HCT116 (cell line): ENCODE measurements around the gene ERBB2. TPM values are rescaled to one million over a fixed set of nuclear protein-coding genes. Genes with fewer than 3 reads are reported as not detected.

ENCODE experiments used
- ATAC-seq: fragments of 200-7000 bp; cut with Tn5 transposase; 2 replicates; pipeline ENCODE4 v1.9.1; 2020; ENCODE audit warnings: mild to moderate bottlenecking, moderate library complexity
- BruUV-seq: library from RNA; stranded (reverse); fragments of 400-500 nt; replicated peaks from 2 replicates; lab custom pipeline; 2021; lab: Mats Ljungman, UMichigan
- CTCF ChIA-PET: fragments of 300-600 bp; sonication (Branson Sonifier 250); formaldehyde crosslinking; loops from one replicate; lab custom pipeline; 2021; ENCODE audit warnings: antibody characterized with exemption; lab: Charles Lee
- POLR2A ChIA-PET: fragments of 300-600, 350-600 bp; sonication (Branson Sonifier 250); formaldehyde crosslinking; loops from one replicate; lab custom pipeline; 2021; ENCODE audit warnings: antibody characterized with exemption; lab: Charles Lee
- RAD21 ChIA-PET, 2 experiments: fragments of 300-600 bp; sonication (Branson Sonifier 250); formaldehyde crosslinking; loops; one replicate each; lab custom pipeline; 2023; ENCODE audit warnings: low total read pairs in 2 of 2; ENCODE audit not compliant: uncharacterized antibody in 2 of 2, unreplicated experiment in 2 of 2, low non-redundant PET in 1 of 2; lab: Charles Lee
- DNase-seq: peaks from one replicate; pipeline ENCODE4 v3.0.0-alpha.2; 2010; ENCODE audit warnings: low read depth, low spot score
- H2AFZ ChIP-seq: fragments of 200-600 bp; shearing (Covaris generic), sonication (generic); 2 replicates; pipeline ENCODE4 v1.6.1; 2017; ENCODE audit warnings: low read depth, mixed run types, mixed read lengths, antibody characterized with exemption, low read length; ENCODE audit not compliant: poor library complexity, severe bottlenecking
- H3K27ac ChIP-seq: 2 replicates; pipeline ENCODE4 v1.5.1; 2012; ENCODE audit warnings: low read depth, low read length
- H3K27me3 ChIP-seq: fragments of 200-600 bp; sonication (generic); 2 replicates; pipeline ENCODE4 v1.6.1; 2016; ENCODE audit warnings: mixed run types, low read length, mixed read lengths; ENCODE audit not compliant: insufficient read depth
- H3K36me3 ChIP-seq, 2 experiments: fragments of 200-500 bp in 1 of 2; fragments of 200-600 bp in 1 of 2; sonication (Bioruptor generic) in 1 of 2; sonication (generic) in 1 of 2; 2 replicates each; pipeline versions ENCODE4 v1.5.1 to v1.6.1; 2014 to 2016; ENCODE audit warnings: low read length in 2 of 2, inconsistent platforms in 1 of 2, mixed read lengths in 1 of 2, mixed run types in 1 of 2; ENCODE audit not compliant: insufficient read depth in 2 of 2, control insufficient read depth in 1 of 2
- H3K4me1 ChIP-seq, 2 experiments: fragments of 200-600 bp in 1 of 2; sonication (generic) in 1 of 2; 2 replicates each; pipeline versions ENCODE4 v1.5.1 to v1.6.1; 2012 to 2017; ENCODE audit warnings: low read length in 2 of 2, inconsistent platforms in 1 of 2, mild to moderate bottlenecking in 1 of 2, mixed read lengths in 1 of 2, mixed run types in 1 of 2, moderate library complexity in 1 of 2; ENCODE audit not compliant: insufficient read depth in 2 of 2, control insufficient read depth in 1 of 2
- H3K4me2 ChIP-seq: fragments of 200-600 bp; sonication (generic); 2 replicates; pipeline ENCODE4 v1.6.1; 2017; ENCODE audit warnings: mixed run types, low read length, mixed read lengths
- H3K4me3 ChIP-seq, 2 experiments: fragments of 200-600 bp in 1 of 2; sonication (generic) in 1 of 2; replicated peaks in 1 of 2; 2 replicates each; pipeline ENCODE4 v1.5.1; 2011 to 2016; ENCODE audit warnings: low read length in 2 of 2, control low read depth in 1 of 2, low read depth in 1 of 2, mild to moderate bottlenecking in 1 of 2, mixed read lengths in 1 of 2, mixed run types in 1 of 2
- H3K79me2 ChIP-seq: fragments of 200-600 bp; sonication (generic); 2 replicates; pipeline ENCODE4 v1.6.1; 2017; ENCODE audit warnings: mild to moderate bottlenecking, mixed run types, low read length, moderate library complexity, mixed read lengths; ENCODE audit not compliant: insufficient read depth
- H3K9ac ChIP-seq: fragments of 200-600 bp; sonication (generic); 2 replicates; pipeline ENCODE4 v1.6.1; 2016; ENCODE audit warnings: low read length, mixed read lengths
- H3K9me2 ChIP-seq: fragments of 200-600 bp; sonication (generic), shearing (Covaris generic); 2 replicates; pipeline ENCODE4 v1.6.1; 2017; ENCODE audit warnings: mixed run types, mild to moderate bottlenecking, moderate library complexity; ENCODE audit not compliant: insufficient read depth
- H3K9me3 ChIP-seq, 2 experiments: fragments of 200-500 bp in 1 of 2; fragments of 200-600 bp in 1 of 2; sonication (Bioruptor generic) in 1 of 2; sonication (generic) in 1 of 2; 2 replicates each; pipeline ENCODE4 v1.6.1; 2014 to 2017; ENCODE audit warnings: low read length in 2 of 2, mixed read lengths in 2 of 2, inconsistent platforms in 1 of 2, low read depth in 1 of 2, mild to moderate bottlenecking in 1 of 2, mixed run types in 1 of 2, moderate library complexity in 1 of 2; ENCODE audit not compliant: control insufficient read depth in 1 of 2, insufficient read depth in 1 of 2
- H4K20me1 ChIP-seq: fragments of 200-600 bp; sonication (generic), shearing (Covaris generic); 2 replicates; pipeline ENCODE4 v1.6.1; 2017; ENCODE audit warnings: mixed run types, mild to moderate bottlenecking, moderate library complexity; ENCODE audit not compliant: insufficient read depth
- ATF3 ChIP-seq: IDR thresholded peaks from 2 replicates; pipeline ENCODE4 v1.6.1; 2012
- CBX3 ChIP-seq: IDR thresholded peaks from 2 replicates; pipeline ENCODE4 v1.6.1; 2012; ENCODE audit warnings: low read depth
- CEBPB ChIP-seq: IDR thresholded peaks from 2 replicates; pipeline ENCODE4 v1.6.1; 2012; ENCODE audit warnings: low read depth
- CTCF ChIP-seq, 3 experiments: fragments of 200-600 bp in 1 of 3; sonication (generic) in 1 of 3; IDR thresholded peaks in 2 of 3; conservative IDR thresholded peaks in 1 of 3; 2 replicates each; pipeline ENCODE4 v1.5.1; 2012 to 2017; ENCODE audit warnings: low read depth in 2 of 3, low read length in 2 of 3, antibody characterized with exemption in 1 of 3, borderline replicate concordance in 1 of 3, control low read depth in 1 of 3, mild to moderate bottlenecking in 1 of 3, mixed read lengths in 1 of 3, mixed run types in 1 of 3, moderate library complexity in 1 of 3; ENCODE audit not compliant: insufficient read depth in 1 of 3
- ELF1 ChIP-seq: IDR thresholded peaks from 2 replicates; pipeline ENCODE4 v1.6.1; 2012; ENCODE audit warnings: low read depth, borderline replicate concordance
- EZH2 ChIP-seq: fragments of 200-600 bp; sonication (generic); IDR thresholded peaks from 2 replicates; pipeline ENCODE4 v1.6.1; 2017; ENCODE audit warnings: antibody characterized with exemption, mixed run types
- MAX ChIP-seq: IDR thresholded peaks from 2 replicates; pipeline ENCODE4 v1.6.1; 2012
- RAD21 ChIP-seq: IDR thresholded peaks from 2 replicates; pipeline ENCODE4 v1.6.1; 2012; ENCODE audit warnings: low read depth, mild to moderate bottlenecking
- SIN3A ChIP-seq: IDR thresholded peaks from 2 replicates; pipeline ENCODE4 v1.6.1; 2012; ENCODE audit warnings: low read depth
- TCF7L2 ChIP-seq: IDR thresholded peaks from 2 replicates; pipeline ENCODE4 v1.7.0; 2011; ENCODE audit warnings: borderline replicate concordance, inconsistent platforms; ENCODE audit not compliant: insufficient read depth, insufficient read length; ENCODE audit errors: extremely low read depth
- YY1 ChIP-seq: IDR thresholded peaks from 2 replicates; pipeline ENCODE4 v1.6.1; 2011; ENCODE audit warnings: low read length, low read depth, moderate library complexity, mild to moderate bottlenecking; ENCODE audit not compliant: insufficient replicate concordance; ENCODE audit errors: extremely low read depth
- ZBTB33 ChIP-seq: IDR thresholded peaks from 2 replicates; pipeline ENCODE4 v1.6.1; 2011; ENCODE audit warnings: mild to moderate bottlenecking, low read length, moderate library complexity; ENCODE audit not compliant: insufficient replicate concordance; ENCODE audit errors: extremely low read depth
- intact Hi-C: fragments of 100-400 bp; cut with micrococcal nuclease; formaldehyde crosslinking; loops from 2 replicates; pipeline ENCODE4 v1.10.0; 2022
- total RNA-seq: library from RNA; stranded (reverse); gene quantifications from one replicate; pipeline ENCODE4 v1.2.1, GENCODE V29; 2021; ENCODE audit not compliant: unreplicated experiment

Gene ERBB2
- total RNA-seq, 1 experiment from 2014 or later: 75.8 TPM

- POLR2A ChIA-PET: interaction anchor here (1.5 kb wide), 1 partner anchor 12 kb away, joined by 3 read pairs; the partner anchor contains the start of gene PGAP3
- CTCF ChIA-PET: interaction anchor here (1.0 to 1.5 kb wide), 4 partner anchors 10 to 54 kb away, joined by 3 to 6 read pairs (median 5); partner anchors contain the start of gene TCAP
- RAD21 ChIA-PET: no interaction called here
- no peak overlapping the region for H3K9ac ChIP-seq
- no peak overlapping the region for H3K4me2 ChIP-seq
- H3K27ac ChIP-seq: peak overlapping the region; percentile 17; the same call in 1 of the 2 replicates
- H3K36me3 ChIP-seq: no peaks in the 10 kb centered on the region
- no peak overlapping the region for H2AFZ ChIP-seq
- H3K4me3 ChIP-seq: no peak overlapping the region
- no peak for DNase-seq
- TF ChIP-seq TCF7L2 (no peak), MAX (no peak), YY1 (no peak), ELF1 (no peak), CBX3 (no peak), CTCF (IDR thresholded peaks at IDR 0.05 in 2 of 3, conservative IDR thresholded peaks at IDR 0.05 in 1 of 3; ENCODE audit: borderline replicate concordance in 1 of 3, insufficient read depth in 1 of 3, low read depth in 2 of 3, low read length in 2 of 3) (no peak), RAD21 (no peak), ZBTB33 (no peak), ATF3 (no peak), CEBPB (no peak), EZH2 (no peak), SIN3A (no peak)
- TF ChIP-seq, all 23 proteins: peak for 0
- intact Hi-C loops: loop anchor here (2.0 kb wide), 1 partner anchor 41 kb away; no protein-coding TSS in a partner anchor
- Histone ChIP-seq H3K9me3 (no peaks in the 10 kb centered on the region), H3K4me1 (peaks cover 17 to 19% of the 10 kb centered on the region in 2 experiments; a peak in 2 of 4 replicates), H3K27me3 (no peaks in the 10 kb centered on the region), H4K20me1 (no peaks in the 10 kb centered on the region), H3K9me2 (no peaks in the 10 kb centered on the region), H3K79me2 (no peaks in the 10 kb centered on the region)
- no peak for ATAC-seq
- BruUV-seq: no TSS peak
Observed at GRCh38 chr17:39675390-39676082, 24.3 kb upstream of the ERBB2 start.
